HEK293 (cell line): ENCODE measurements around the gene FMN1.

Experiments
- CTCF ChIA-PET: fragments of 350-600 bp; formaldehyde crosslinking; extraction: SDS; loops from one replicate; lab custom pipeline; 2021; ENCODE audit warnings: antibody characterized with exemption; lab: Yijun Ruan, JAX
- POLR2A ChIA-PET: fragments of 300-600 bp; formaldehyde crosslinking; extraction: SDS; loops from one replicate; lab custom pipeline; 2020; ENCODE audit warnings: antibody characterized with exemption, inconsistent platforms; lab: Yijun Ruan, JAX
- H3K27ac ChIP-seq: fragments of 200-500 bp; sonication (Bioruptor generic); 2 replicates; pipeline ENCODE4 v1.5.1; 2014; ENCODE audit warnings: low read depth, low read length, control low read depth, inconsistent platforms; ENCODE audit errors: extremely low read depth
- H3K36me3 ChIP-seq, 2 experiments: fragments of 200-500 bp in 1 of 2; sonication (Bioruptor generic) in 1 of 2; 1 replicate in 1 of 2; 2 replicates in 1 of 2; pipeline ENCODE4 v1.5.1; 2014 to 2017; ENCODE audit warnings: inconsistent platforms in 2 of 2, low read length in 2 of 2; ENCODE audit not compliant: control insufficient read depth in 2 of 2, insufficient read depth in 1 of 2
- H3K4me1 ChIP-seq: fragments of 200-500 bp; sonication (Bioruptor generic); 2 replicates; pipeline ENCODE4 v1.5.1; 2014; ENCODE audit warnings: mild to moderate bottlenecking, low read length, inconsistent platforms; ENCODE audit not compliant: control insufficient read depth, insufficient read depth
- H3K4me3 ChIP-seq: 2 replicates; pipeline ENCODE4 v1.5.1; 2011; ENCODE audit warnings: low read depth, mild to moderate bottlenecking, control low read depth, low read length, moderate library complexity
- H3K9me3 ChIP-seq: fragments of 200-500 bp; sonication (Bioruptor generic); 2 replicates; pipeline ENCODE4 v1.5.1; 2014; ENCODE audit warnings: low read depth, low read length, inconsistent platforms; ENCODE audit not compliant: control insufficient read depth, insufficient read depth
- GLI2 ChIP-seq: fragments of 450-650 bp; formaldehyde crosslinking; IDR thresholded peaks from 2 replicates; pipeline ENCODE4; 2017; ENCODE audit warnings: missing biosample characterization, missing genetic modification characterization, low read depth, borderline replicate concordance
- GLI4 ChIP-seq: fragments of 450-650 bp; formaldehyde crosslinking; IDR thresholded peaks from 2 replicates; pipeline ENCODE4 v1.5.1; 2016; ENCODE audit warnings: missing biosample characterization, missing genetic modification characterization
- IKZF3 ChIP-seq: fragments of 450-650 bp; IDR thresholded peaks from 2 replicates; pipeline ENCODE4 v1.5.0; 2018; ENCODE audit warnings: missing biosample characterization, mild to moderate bottlenecking, missing genetic modification characterization, moderate library complexity
- KLF16 ChIP-seq: fragments of 450-650 bp; formaldehyde crosslinking; IDR thresholded peaks from 2 replicates; pipeline ENCODE4 v1.5.1; 2017; ENCODE audit warnings: missing biosample characterization, missing genetic modification characterization
- SETDB1 ChIP-seq: IDR thresholded peaks from one replicate; pipeline ENCODE4 v1.6.1; 2017; ENCODE audit warnings: mild to moderate bottlenecking, low read length, moderate library complexity, mixed read lengths; ENCODE audit not compliant: insufficient read length
- ZBTB7A ChIP-seq: fragments of 450-650 bp; formaldehyde crosslinking; IDR thresholded peaks from 2 replicates; pipeline ENCODE4 v1.5.1; 2016; ENCODE audit warnings: low read depth, missing biosample characterization, missing genetic modification characterization
- ZFP37 ChIP-seq: fragments of 450-650 bp; formaldehyde crosslinking; IDR thresholded peaks from 2 replicates; pipeline ENCODE4 v1.5.1; 2016; ENCODE audit warnings: missing biosample characterization, missing genetic modification characterization
- ZNF138 ChIP-seq: fragments of 450-650 bp; formaldehyde crosslinking; IDR thresholded peaks from 2 replicates; pipeline ENCODE4 v1.5.1; 2016; ENCODE audit warnings: missing biosample characterization, missing genetic modification characterization, borderline replicate concordance
- ZNF155 ChIP-seq: fragments of 450-650 bp; formaldehyde crosslinking; IDR thresholded peaks from 2 replicates; pipeline ENCODE4 v1.5.1; 2016; ENCODE audit warnings: missing biosample characterization, missing genetic modification characterization
- ZNF292 ChIP-seq: fragments of 450-650 bp; formaldehyde crosslinking; IDR thresholded peaks from 2 replicates; pipeline ENCODE4 v1.5.1; 2016; ENCODE audit warnings: low read depth, missing biosample characterization, missing genetic modification characterization, borderline replicate concordance
- ZNF341 ChIP-seq: fragments of 450-650 bp; formaldehyde crosslinking; IDR thresholded peaks from 2 replicates; pipeline ENCODE4; 2016; ENCODE audit warnings: low read depth, missing biosample characterization, missing genetic modification characterization
- ZNF423 ChIP-seq: fragments of 450-650 bp; formaldehyde crosslinking; IDR thresholded peaks from 2 replicates; pipeline ENCODE4 v1.5.1; 2016; ENCODE audit warnings: missing biosample characterization, missing genetic modification characterization
- ZNF548 ChIP-seq: fragments of 450-650 bp; formaldehyde crosslinking; IDR thresholded peaks from 2 replicates; pipeline ENCODE4 v1.5.1; 2016; ENCODE audit warnings: missing biosample characterization, missing genetic modification characterization
- ZNF549 ChIP-seq: fragments of 450-650 bp; IDR thresholded peaks from 2 replicates; pipeline ENCODE4 v1.5.1; 2018; ENCODE audit warnings: missing biosample characterization, missing genetic modification characterization, mild to moderate bottlenecking, inconsistent platforms, moderate library complexity
- ZNF558 ChIP-seq: fragments of 450-650 bp; formaldehyde crosslinking; IDR thresholded peaks from 2 replicates; pipeline ENCODE4 v1.5.1; 2016; ENCODE audit warnings: missing biosample characterization, missing genetic modification characterization
- ZNF560 ChIP-seq: fragments of 450-650 bp; formaldehyde crosslinking; IDR thresholded peaks from 2 replicates; pipeline ENCODE4 v1.5.1; 2017; ENCODE audit warnings: missing biosample characterization, missing genetic modification characterization, borderline replicate concordance
- ZNF626 ChIP-seq: fragments of 450-650 bp; sonication (Bioruptor Pico); formaldehyde crosslinking; IDR thresholded peaks from 2 replicates; pipeline ENCODE4 v1.5.1; 2018; ENCODE audit warnings: missing biosample characterization, missing genetic modification characterization, inconsistent platforms
- ZNF660 ChIP-seq: fragments of 450-650 bp; IDR thresholded peaks from 2 replicates; pipeline ENCODE4 v1.5.1; 2018; ENCODE audit warnings: missing biosample characterization, mild to moderate bottlenecking, missing genetic modification characterization
- ZNF747 ChIP-seq: fragments of 450-650 bp; formaldehyde crosslinking; IDR thresholded peaks from 2 replicates; pipeline ENCODE4 v1.5.1; 2016; ENCODE audit warnings: missing biosample characterization, missing genetic modification characterization
- ZNF785 ChIP-seq: fragments of 450-650 bp; formaldehyde crosslinking; IDR thresholded peaks from 2 replicates; pipeline ENCODE4 v1.5.1; 2016; ENCODE audit warnings: missing biosample characterization, missing genetic modification characterization
- TF ChIP-seq, protein P1 (sequence below): fragments of 450-650 bp; formaldehyde crosslinking; IDR thresholded peaks from 2 replicates; pipeline ENCODE4 v1.5.1; 2016; ENCODE audit warnings: missing biosample characterization, missing genetic modification characterization
- TF ChIP-seq, protein P2 (sequence below): fragments of 450-650 bp; formaldehyde crosslinking; IDR thresholded peaks from 2 replicates; pipeline ENCODE4 v1.5.1; 2016; ENCODE audit warnings: missing biosample characterization, missing genetic modification characterization
- TF ChIP-seq, protein P3 (sequence below): fragments of 450-650 bp; formaldehyde crosslinking; IDR thresholded peaks from 2 replicates; pipeline ENCODE4 v1.5.1; 2017; ENCODE audit warnings: missing biosample characterization, missing genetic modification characterization
- TF ChIP-seq, protein P4 (sequence below): fragments of 450-650 bp; formaldehyde crosslinking; IDR thresholded peaks from 2 replicates; pipeline ENCODE4 v1.5.1; 2016; ENCODE audit warnings: missing biosample characterization, missing genetic modification characterization, low read depth

Gene FMN1

DNA sequence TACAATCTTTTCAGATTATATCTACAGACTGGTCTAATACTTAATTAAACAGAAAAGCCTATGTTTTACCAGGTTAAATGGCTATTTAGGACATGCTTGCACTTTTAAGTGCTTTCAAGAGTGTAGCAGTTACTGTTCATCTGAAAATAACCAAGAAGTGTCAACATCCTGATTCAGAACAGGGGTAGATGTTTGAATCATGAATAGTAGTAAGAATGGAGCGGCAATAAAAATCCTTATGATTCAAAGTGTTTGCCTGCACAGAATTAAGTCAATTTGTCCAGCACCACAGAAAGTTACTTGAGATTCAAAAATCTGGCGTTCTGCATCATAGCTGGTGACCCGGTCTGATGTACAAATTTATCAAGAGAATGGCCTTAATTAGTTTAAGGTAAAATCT is 428.4 kb downstream of the FMN1 start (continued):
- TF ChIP-seq ZNF155 (tag by site-specific recombination) (no peak), ZBTB7A (tag by site-specific recombination) (no peak), ZNF660 (no peak), ZNF138 (tag by site-specific recombination) (no peak), ZNF423 (no peak), SETDB1 (no peak), IKZF3 (no peak), KLF16 (tag by site-specific recombination) (no peak)
- TF ChIP-seq, protein P1, sequence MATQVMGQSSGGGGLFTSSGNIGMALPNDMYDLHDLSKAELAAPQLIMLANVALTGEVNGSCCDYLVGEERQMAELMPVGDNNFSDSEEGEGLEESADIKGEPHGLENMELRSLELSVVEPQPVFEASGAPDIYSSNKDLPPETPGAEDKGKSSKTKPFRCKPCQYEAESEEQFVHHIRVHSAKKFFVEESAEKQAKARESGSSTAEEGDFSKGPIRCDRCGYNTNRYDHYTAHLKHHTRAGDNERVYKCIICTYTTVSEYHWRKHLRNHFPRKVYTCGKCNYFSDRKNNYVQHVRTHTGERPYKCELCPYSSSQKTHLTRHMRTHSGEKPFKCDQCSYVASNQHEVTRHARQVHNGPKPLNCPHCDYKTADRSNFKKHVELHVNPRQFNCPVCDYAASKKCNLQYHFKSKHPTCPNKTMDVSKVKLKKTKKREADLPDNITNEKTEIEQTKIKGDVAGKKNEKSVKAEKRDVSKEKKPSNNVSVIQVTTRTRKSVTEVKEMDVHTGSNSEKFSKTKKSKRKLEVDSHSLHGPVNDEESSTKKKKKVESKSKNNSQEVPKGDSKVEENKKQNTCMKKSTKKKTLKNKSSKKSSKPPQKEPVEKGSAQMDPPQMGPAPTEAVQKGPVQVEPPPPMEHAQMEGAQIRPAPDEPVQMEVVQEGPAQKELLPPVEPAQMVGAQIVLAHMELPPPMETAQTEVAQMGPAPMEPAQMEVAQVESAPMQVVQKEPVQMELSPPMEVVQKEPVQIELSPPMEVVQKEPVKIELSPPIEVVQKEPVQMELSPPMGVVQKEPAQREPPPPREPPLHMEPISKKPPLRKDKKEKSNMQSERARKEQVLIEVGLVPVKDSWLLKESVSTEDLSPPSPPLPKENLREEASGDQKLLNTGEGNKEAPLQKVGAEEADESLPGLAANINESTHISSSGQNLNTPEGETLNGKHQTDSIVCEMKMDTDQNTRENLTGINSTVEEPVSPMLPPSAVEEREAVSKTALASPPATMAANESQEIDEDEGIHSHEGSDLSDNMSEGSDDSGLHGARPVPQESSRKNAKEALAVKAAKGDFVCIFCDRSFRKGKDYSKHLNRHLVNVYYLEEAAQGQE, result no peak
- TF ChIP-seq, protein P2, sequence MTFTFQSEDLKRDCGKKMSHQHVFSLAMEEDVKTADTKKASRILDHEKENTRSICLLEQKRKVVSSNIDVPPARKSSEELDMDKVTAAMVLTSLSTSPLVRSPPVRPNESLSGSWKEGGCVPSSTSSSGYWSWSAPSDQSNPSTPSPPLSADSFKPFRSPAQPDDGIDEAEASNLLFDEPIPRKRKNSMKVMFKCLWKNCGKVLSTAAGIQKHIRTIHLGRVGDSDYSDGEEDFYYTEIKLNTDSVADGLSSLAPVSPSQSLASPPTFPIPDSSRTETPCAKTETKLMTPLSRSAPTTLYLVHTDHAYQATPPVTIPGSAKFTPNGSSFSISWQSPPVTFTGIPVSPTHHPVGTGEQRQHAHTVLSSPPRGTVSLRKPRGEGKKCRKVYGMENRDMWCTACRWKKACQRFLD (tag by site-specific recombination), result no peak

DNA sequence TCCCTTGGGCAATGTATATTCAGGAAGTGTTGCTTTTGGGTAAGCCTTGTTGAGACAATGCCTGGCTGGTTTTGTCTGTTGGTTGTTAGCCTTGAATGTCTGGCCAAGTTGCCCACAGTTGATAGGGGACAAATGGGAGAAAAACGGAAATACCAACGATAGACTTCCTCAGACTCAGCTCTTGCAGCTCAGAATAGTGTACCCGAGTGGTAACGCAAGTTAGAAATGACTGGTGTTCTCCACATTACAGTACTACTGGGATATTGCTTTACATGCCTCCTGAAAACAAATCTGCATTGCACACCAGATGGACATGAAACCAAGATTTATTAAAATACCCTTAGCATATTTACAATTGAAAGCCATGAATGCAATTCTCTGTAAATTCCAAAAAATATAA is 429.3 kb downstream of the FMN1 start:
- Histone ChIP-seq H3K9me3 (no peaks in the 10 kb centered on the region), H3K27ac (no peak overlapping the region), H3K36me3 (no peaks in the 10 kb centered on the region)
- CTCF ChIA-PET, result interaction anchor here (0.6 kb wide), 1 partner anchor 789 kb away, joined by 3 read pairs; no protein-coding TSS in a partner anchor
- no peak for TF ChIP-seq ZNF626 (tag by site-specific recombination)
- no peak for TF ChIP-seq ZNF341 (tag by site-specific recombination)
- TF ChIP-seq GLI2 (tag by site-specific recombination), result no peak
- no peak for TF ChIP-seq ZNF785 (tag by site-specific recombination)
- TF ChIP-seq ZNF155 (tag by site-specific recombination), result no peak
- TF ChIP-seq ZFP37 (tag by site-specific recombination), result no peak
- TF ChIP-seq GLI4 (tag by site-specific recombination), result no peak
- no peak for TF ChIP-seq ZNF549 (tag by site-specific recombination)
- no peak for TF ChIP-seq ZNF292
- TF ChIP-seq ZNF747 (tag by site-specific recombination), result no peak
- no peak for TF ChIP-seq ZNF548 (tag by site-specific recombination)
- TF ChIP-seq ZNF558 (tag by site-specific recombination), result no peak
- TF ChIP-seq, protein P3, sequence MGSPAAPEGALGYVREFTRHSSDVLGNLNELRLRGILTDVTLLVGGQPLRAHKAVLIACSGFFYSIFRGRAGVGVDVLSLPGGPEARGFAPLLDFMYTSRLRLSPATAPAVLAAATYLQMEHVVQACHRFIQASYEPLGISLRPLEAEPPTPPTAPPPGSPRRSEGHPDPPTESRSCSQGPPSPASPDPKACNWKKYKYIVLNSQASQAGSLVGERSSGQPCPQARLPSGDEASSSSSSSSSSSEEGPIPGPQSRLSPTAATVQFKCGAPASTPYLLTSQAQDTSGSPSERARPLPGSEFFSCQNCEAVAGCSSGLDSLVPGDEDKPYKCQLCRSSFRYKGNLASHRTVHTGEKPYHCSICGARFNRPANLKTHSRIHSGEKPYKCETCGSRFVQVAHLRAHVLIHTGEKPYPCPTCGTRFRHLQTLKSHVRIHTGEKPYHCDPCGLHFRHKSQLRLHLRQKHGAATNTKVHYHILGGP (tag by site-specific recombination), result no peak
- TF ChIP-seq, protein P4, sequence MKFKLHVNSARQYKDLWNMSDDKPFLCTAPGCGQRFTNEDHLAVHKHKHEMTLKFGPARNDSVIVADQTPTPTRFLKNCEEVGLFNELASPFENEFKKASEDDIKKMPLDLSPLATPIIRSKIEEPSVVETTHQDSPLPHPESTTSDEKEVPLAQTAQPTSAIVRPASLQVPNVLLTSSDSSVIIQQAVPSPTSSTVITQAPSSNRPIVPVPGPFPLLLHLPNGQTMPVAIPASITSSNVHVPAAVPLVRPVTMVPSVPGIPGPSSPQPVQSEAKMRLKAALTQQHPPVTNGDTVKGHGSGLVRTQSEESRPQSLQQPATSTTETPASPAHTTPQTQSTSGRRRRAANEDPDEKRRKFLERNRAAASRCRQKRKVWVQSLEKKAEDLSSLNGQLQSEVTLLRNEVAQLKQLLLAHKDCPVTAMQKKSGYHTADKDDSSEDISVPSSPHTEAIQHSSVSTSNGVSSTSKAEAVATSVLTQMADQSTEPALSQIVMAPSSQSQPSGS (tag by site-specific recombination), result no peak
- no peak for TF ChIP-seq ZNF560 (tag by site-specific recombination)
- TF ChIP-seq, all 188 proteins: peak for 0
- Histone ChIP-seq H3K4me1 (no peaks in the 10 kb centered on the region), H3K4me3 (no peak overlapping the region)
- POLR2A ChIA-PET, result no interaction called here
